SH-SY5Y (cell line): ENCODE data around the gene TMEM131.

Experiments used
- GATA2 ChIP-seq: IDR thresholded peaks from 2 replicates; pipeline ENCODE4 v1.6.1; 2011; ENCODE audit warnings: mild to moderate bottlenecking, low read depth, low read length
- GATA3 ChIP-seq: IDR thresholded peaks from 2 replicates; pipeline ENCODE4 v1.6.1; 2011; ENCODE audit warnings: low read depth, mild to moderate bottlenecking, low read length, moderate library complexity

The TMEM131 gene

GRCh38 chr2:97958184-97958583 is 37.6 kb downstream of the TMEM131 start:
- no peak for TF ChIP-seq GATA3
- TF ChIP-seq GATA2 = no peak

GRCh38 chr2:97957432-97958183 is 38.1 kb downstream of the TMEM131 start:
- TF ChIP-seq GATA3 (no peak), GATA2 (no peak)

- no peak for TF ChIP-seq GATA2
Measured at GRCh38 chr2:97953853-97954252, 41.9 kb downstream of the TMEM131 start.

GRCh38 chr2:97952357-97952756 is 43.4 kb downstream of the TMEM131 start:
- no peak for TF ChIP-seq GATA3
- TF ChIP-seq GATA2 = no peak

GRCh38 chr2:97951155-97951680 is 44.5 kb downstream of the TMEM131 start:
- TF ChIP-seq GATA3 (no peak), GATA2 (no peak)

- no peak for TF ChIP-seq GATA2
- no peak for TF ChIP-seq GATA3
Measured at GRCh38 chr2:97950329-97951154, 45.2 kb downstream of the TMEM131 start.

GRCh38 chr2:97948926-97949325 is 46.8 kb downstream of the TMEM131 start:
- TF ChIP-seq GATA2 = no peak
- TF ChIP-seq GATA3 = no peak

- TF ChIP-seq GATA2 (no peak), GATA3 (no peak)
Measured at GRCh38 chr2:97945791-97946190, 50.0 kb downstream of the TMEM131 start.

- TF ChIP-seq GATA3 (no peak), GATA2 (no peak)
Measured at GRCh38 chr2:97936881-97937280, 58.9 kb downstream of the TMEM131 start.

- no peak for TF ChIP-seq GATA2
- no peak for TF ChIP-seq GATA3
Measured at GRCh38 chr2:97936199-97936598, 59.5 kb downstream of the TMEM131 start.

GRCh38 chr2:97935719-97936161 is 60.0 kb downstream of the TMEM131 start:
- TF ChIP-seq GATA2 (peak; percentile 85), GATA3 (peak; percentile 66)

GRCh38 chr2:97932975-97933662 is 62.6 kb downstream of the TMEM131 start:
- TF ChIP-seq GATA3 (no peak; the same call in 1 of the 2 replicates), GATA2 (no peak)

GRCh38 chr2:97931858-97932225 is 63.9 kb downstream of the TMEM131 start:
- TF ChIP-seq GATA2 = peak; percentile 62; the same call in 1 of the 2 replicates
- TF ChIP-seq GATA3 = 0 out of 2 replicates have a peak, but pooled peaks have one; percentile 26
